Measurements from ENCODE around the gene CERS4.

GRCh38 chr19:8212916-8213315, 3.7 kb downstream of the CERS4 start:
- TF ChIP-seq CTCF (IDR thresholded peaks at IDR 0.05; ENCODE audit: low read depth, low read length) = no peak
- TF ChIP-seq POLR2A (IDR thresholded peaks at IDR 0.05; ENCODE audit: extremely low read depth, insufficient read length) = no peak

All from NB4 (cell line).